ENCODE measurements around the gene KRTAP2-1.

- TF ChIP-seq CTCF (conservative IDR thresholded peaks at IDR 0.05; ENCODE audit: low read depth, low read length) (no peak), EZH2 (IDR thresholded peaks at IDR 0.05; ENCODE audit: low read length, unreplicated experiment) (no peak)
Measured at GRCh38 chr17:41018541-41018940, 28.6 kb downstream of the KRTAP2-1 start.

All from PC-3 (cell line).